MCF 10A (cell line): ENCODE results near the gene SLC35B2. TPM values are rescaled to one million over a fixed set of nuclear protein-coding genes. Genes with fewer than 3 reads are reported as not detected.
A peak's percentile ranks its signal among the peaks of the same experiment; 100 is the strongest.

Source experiments
- BruUV-seq: library from RNA; stranded (reverse); fragments of 400-500 nt; replicated peaks from 2 replicates; lab custom pipeline; 2021; lab: Mats Ljungman, UMichigan
- CTCF ChIA-PET: fragments of 300-600 bp; sonication (Branson Sonifier 250); formaldehyde crosslinking; extraction: SDS; loops from one replicate; lab custom pipeline; 2021; ENCODE audit warnings: antibody characterized with exemption, inconsistent platforms; lab: Yijun Ruan, JAX
- POLR2A ChIA-PET: fragments of 300-600, 350-650 bp; sonication (Branson Sonifier 250); formaldehyde crosslinking; extraction: SDS; loops from one replicate; lab custom pipeline; 2020; ENCODE audit warnings: antibody characterized with exemption, inconsistent platforms; lab: Yijun Ruan, JAX
- DNase-seq: peaks from one replicate; pipeline ENCODE4 v3.0.0-alpha.2; 2018; ENCODE audit not compliant: unreplicated experiment
- H3K27ac Mint-ChIP-seq: one replicate; pipeline ENCODE4 v1.8.0; 2022; ENCODE audit warnings: mild to moderate bottlenecking, low read depth, mixed read lengths; ENCODE audit not compliant: unreplicated experiment
- H3K27me3 Mint-ChIP-seq: one replicate; pipeline ENCODE4 v1.8.0; 2022; ENCODE audit warnings: mixed read lengths; ENCODE audit not compliant: insufficient read depth, unreplicated experiment
- H3K36me3 Mint-ChIP-seq: one replicate; pipeline ENCODE4 v1.8.0; 2022; ENCODE audit warnings: mild to moderate bottlenecking, moderate library complexity, mixed read lengths; ENCODE audit not compliant: insufficient read depth, unreplicated experiment
- H3K4me1 Mint-ChIP-seq: one replicate; pipeline ENCODE4 v1.8.0; 2022; ENCODE audit warnings: mixed read lengths; ENCODE audit not compliant: insufficient read depth, unreplicated experiment
- H3K4me3 Mint-ChIP-seq: one replicate; pipeline ENCODE4 v1.8.0; 2022; ENCODE audit warnings: mild to moderate bottlenecking, moderate library complexity, mixed read lengths; ENCODE audit not compliant: unreplicated experiment
- H3K9me3 Mint-ChIP-seq: one replicate; pipeline ENCODE4 v1.8.0; 2022; ENCODE audit warnings: mixed read lengths; ENCODE audit not compliant: unreplicated experiment
- CTCF ChIP-seq: fragments of 200-600 bp; IDR thresholded peaks from one replicate; pipeline ENCODE4 v1.8.0; 2022; ENCODE audit warnings: antibody characterized with exemption, mild to moderate bottlenecking; ENCODE audit not compliant: unreplicated experiment
- intact Hi-C: fragments of 100-400 bp; cut with micrococcal nuclease; formaldehyde crosslinking; loops from 2 replicates; pipeline ENCODE4 v1.14.1; 2022
- total RNA-seq: library from RNA; stranded (reverse); gene quantifications from 2 replicates; pipeline ENCODE4 v1.2.3, GENCODE V29; 2022

Gene SLC35B2
- total RNA-seq, 1 experiment from 2014 or later, result 27.1 TPM

GRCh38 chr6:44269178-44269920 is 12.0 kb upstream of the SLC35B2 start:
- Mint-ChIP-seq H3K4me3 (no peak overlapping the region), H3K27ac (no peak overlapping the region), H3K36me3 (no peaks in the 10 kb centered on the region), H3K4me1 (peaks cover 5% of the 10 kb centered on the region), H3K27me3 (peaks cover 33% of the 10 kb centered on the region), H3K9me3 (no peaks in the 10 kb centered on the region)
- CTCF ChIA-PET, result interaction anchor here (0.6 to 5.8 kb wide), 6 partner anchors 27 to 1236 kb away, joined by 3 to 214 read pairs (median 4); no protein-coding TSS in a partner anchor
- no TSS peak for BruUV-seq
- no peak for TF ChIP-seq CTCF
- no peak for DNase-seq
- intact Hi-C loops, result loop anchor here (2.0 to 5.0 kb wide), 2 partner anchors 35 to 188 kb away; no protein-coding TSS in a partner anchor
- POLR2A ChIA-PET, result interaction anchor here (0.7 to 4.2 kb wide), 2 partner anchors 38 to 70 kb away, joined by 3 to 17 read pairs; no protein-coding TSS in a partner anchor

- BruUV-seq, result no TSS peak
- POLR2A ChIA-PET, result interaction anchor here (0.6 to 4.2 kb wide), 5 partner anchors 15 to 164 kb away, joined by 3 to 17 read pairs (median 7); partner anchors contain the start of gene AARS2
- H3K27ac Mint-ChIP-seq, result no peak overlapping the region
- peaks cover 17% of the 10 kb centered on the region for H3K4me1 Mint-ChIP-seq
- H3K36me3 Mint-ChIP-seq, result no peaks in the 10 kb centered on the region
- H3K9me3 Mint-ChIP-seq, result no peaks in the 10 kb centered on the region
- peaks cover 25% of the 10 kb centered on the region for H3K27me3 Mint-ChIP-seq
- CTCF ChIA-PET, result interaction anchor here (0.6 to 5.8 kb wide), 32 partner anchors 10 to 1624 kb away, joined by 3 to 214 read pairs (median 4); partner anchors contain the start of gene AARS2
- H3K4me3 Mint-ChIP-seq, result no peak overlapping the region
- DNase-seq, result peak; percentile 66
- intact Hi-C loops, result loop anchor here (1.0 to 5.0 kb wide), 3 partner anchors 37 to 189 kb away; no protein-coding TSS in a partner anchor
- peak; percentile 98 for TF ChIP-seq CTCF
Measured at GRCh38 chr6:44268095-44268628, 10.8 kb upstream of the SLC35B2 start.

GRCh38 chr6:44267252-44267651 is 9.9 kb upstream of the SLC35B2 start:
- TF ChIP-seq CTCF, result no peak
- Mint-ChIP-seq H3K4me3 (no peak overlapping the region), H3K4me1 (peaks cover 23% of the 10 kb centered on the region), H3K27ac (no peak overlapping the region), H3K27me3 (peaks cover 16% of the 10 kb centered on the region), H3K36me3 (no peaks in the 10 kb centered on the region), H3K9me3 (no peaks in the 10 kb centered on the region)
- CTCF ChIA-PET, result interaction anchor here (0.6 to 5.8 kb wide), 22 partner anchors 10 to 633 kb away, joined by 3 to 214 read pairs (median 6); partner anchors contain the start of genes AARS2 and SLC35B2
- POLR2A ChIA-PET, result interaction anchor here (0.7 to 4.2 kb wide), 5 partner anchors 14 to 192 kb away, joined by 3 to 17 read pairs (median 7); partner anchors contain the start of gene AARS2
- DNase-seq, result no peak
- BruUV-seq, result no TSS peak
- intact Hi-C loops, result loop anchor here (5.0 kb wide), 1 partner anchor 190 kb away; no protein-coding TSS in a partner anchor
